GM18951 (cell line): ENCODE data around the gene P2RY12.

Experiments
- POLR2A ChIP-seq: IDR thresholded peaks from 4 replicates; pipeline ENCODE4 v1.6.1; 2011; ENCODE audit warnings: mild to moderate bottlenecking; ENCODE audit not compliant: insufficient read length, insufficient read depth; ENCODE audit errors: extremely low read depth
- in situ Hi-C: fragments of 300-500 bp; cut with MboI; formaldehyde crosslinking; loops from one replicate; pipeline ENCODE4 v1.12.0; 2022; ENCODE audit warnings: low sequenced_read_pairs, mixed read lengths, inconsistent platforms; ENCODE audit not compliant: unreplicated experiment

P2RY12 gene

GRCh38 chr3:151383956-151384355 is 597 bp downstream of the P2RY12 start:
- no peak for TF ChIP-seq POLR2A
- in situ Hi-C loops: no loop called here

GRCh38 chr3:151383111-151383510 is 1.4 kb downstream of the P2RY12 start:
- in situ Hi-C loops: no loop called here
- TF ChIP-seq POLR2A: no peak

DNA sequence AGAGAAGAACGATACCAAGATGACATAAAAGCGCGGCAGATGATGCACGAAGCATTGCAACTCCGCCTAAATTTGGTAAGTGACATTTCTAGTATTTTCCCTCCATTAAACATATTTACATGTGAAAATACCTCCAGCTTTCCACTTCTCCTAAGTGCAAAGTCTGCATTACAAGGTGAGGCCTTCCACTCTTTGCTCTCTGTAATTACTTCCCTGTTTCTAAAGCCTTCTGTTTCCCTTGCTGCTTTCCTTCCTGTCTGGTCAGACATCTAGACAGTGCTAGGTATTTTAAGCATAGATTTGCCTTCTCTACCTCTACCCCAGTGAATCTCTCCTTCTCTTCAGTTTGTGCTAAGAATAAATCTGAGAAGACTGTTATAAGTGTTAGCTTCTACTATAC is 1.9 kb downstream of the P2RY12 start:
- no peak for TF ChIP-seq POLR2A
- in situ Hi-C loops: no loop called here

- no peak for TF ChIP-seq POLR2A
Measured at GRCh38 chr3:151379083-151379734, 5.3 kb downstream of the P2RY12 start.

GRCh38 chr3:151377768-151378385 is 6.7 kb downstream of the P2RY12 start:
- TF ChIP-seq POLR2A: no peak
- in situ Hi-C loops: no loop called here

More at GRCh38 chr3:151379083-151379734, 5.3 kb downstream of the P2RY12 start:
- in situ Hi-C loops: no loop called here

DNA sequence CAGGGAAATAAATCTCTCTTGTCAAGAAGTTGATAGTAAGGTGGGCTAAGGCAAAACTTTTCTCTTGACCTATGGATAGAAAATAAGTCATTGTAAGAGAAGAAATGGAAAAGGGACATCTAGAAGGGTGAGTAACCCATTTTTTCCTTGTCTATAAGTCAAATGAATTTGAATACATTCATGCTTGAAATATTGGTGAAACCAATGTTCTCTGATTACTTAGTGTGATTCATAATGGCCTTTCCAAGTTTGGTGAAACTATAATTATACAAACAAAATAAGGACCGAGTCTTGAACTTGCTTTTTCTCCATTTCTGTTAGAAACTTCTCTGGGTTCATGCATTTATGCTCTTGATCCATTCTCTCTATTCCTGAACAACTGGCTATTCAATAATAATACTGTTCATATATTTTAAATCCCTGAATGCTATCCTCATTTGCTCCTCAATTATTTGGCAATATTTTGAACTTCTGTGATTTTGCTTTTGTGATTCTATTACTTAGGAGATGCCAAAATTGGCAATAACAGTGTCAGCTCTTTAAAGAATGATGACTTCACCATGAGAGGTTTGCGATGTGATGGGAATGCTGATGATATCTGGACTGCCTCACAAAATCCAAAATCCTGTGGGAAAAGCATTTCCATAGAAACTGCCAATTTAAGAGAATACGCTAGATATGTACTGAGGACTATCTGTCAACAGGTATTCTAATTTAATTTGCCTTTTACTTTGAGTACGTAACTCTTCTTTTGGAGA is 12.3 kb downstream of the P2RY12 start:
- no peak for TF ChIP-seq POLR2A
- in situ Hi-C loops: no loop called here

DNA sequence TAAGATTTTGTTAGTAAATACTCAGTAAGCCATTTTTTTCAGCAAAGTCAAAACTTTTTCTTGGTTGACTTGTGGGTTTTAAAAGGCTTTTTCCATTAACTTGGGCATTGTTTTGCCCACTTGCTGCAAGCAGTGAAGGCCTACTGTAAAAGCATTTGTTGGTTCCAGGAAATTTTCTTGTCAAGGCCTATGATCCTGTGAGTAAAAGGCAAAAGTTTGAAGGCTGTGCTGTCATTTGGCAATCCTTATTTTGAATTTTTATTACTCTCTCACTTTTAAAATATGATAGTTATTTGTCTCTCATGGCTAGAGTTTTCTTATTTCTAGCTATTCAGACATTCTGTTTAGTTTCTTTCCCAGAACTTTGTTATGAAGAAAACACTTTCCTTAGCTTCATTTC is 13.0 kb downstream of the P2RY12 start:
- in situ Hi-C loops: no loop called here
- no peak for TF ChIP-seq POLR2A

GRCh38 chr3:151367448-151367847 is 17.1 kb downstream of the P2RY12 start:
- TF ChIP-seq POLR2A: no peak
- in situ Hi-C loops: no loop called here

DNA sequence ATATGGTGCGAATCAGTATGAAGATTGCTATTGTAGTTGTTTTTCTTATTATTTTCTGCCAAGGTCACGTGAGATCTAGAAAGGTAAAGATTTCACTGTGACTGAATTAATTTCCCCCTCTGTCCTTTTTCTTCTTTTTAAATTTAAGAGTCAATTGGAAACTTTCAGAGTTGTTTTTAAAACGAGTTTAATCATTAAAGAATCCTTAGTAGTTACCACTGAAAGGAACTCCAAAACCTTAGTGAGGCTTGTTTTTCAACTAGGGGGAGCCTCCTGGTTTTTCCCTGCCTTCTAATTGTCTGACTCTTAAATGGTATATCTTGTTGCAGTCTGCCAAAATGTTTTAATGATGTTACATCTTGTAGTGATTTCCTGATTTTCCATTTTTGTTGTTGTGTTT is 17.6 kb downstream of the P2RY12 start:
- no peak for TF ChIP-seq POLR2A
- in situ Hi-C loops: no loop called here

DNA sequence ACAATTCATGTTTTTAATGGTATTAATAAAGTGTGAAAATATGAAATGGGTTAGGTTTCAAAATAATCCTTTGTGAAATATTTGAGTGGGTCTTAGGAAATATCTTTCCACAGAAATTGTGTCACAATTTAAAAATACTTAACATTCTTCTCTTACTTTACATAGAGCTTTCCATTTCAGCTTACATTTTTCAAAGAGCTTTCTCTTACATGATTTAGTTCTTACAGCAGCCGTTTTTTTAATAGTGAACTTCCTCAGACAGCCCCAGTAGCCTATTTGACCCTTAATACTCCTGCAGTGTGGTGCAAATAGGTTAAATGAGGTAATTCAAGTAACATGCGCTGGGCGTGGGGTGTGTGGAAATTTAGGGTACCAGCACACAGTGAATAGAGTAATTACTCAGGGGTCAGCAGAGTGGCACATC is 21.8 kb downstream of the P2RY12 start:
- in situ Hi-C loops: no loop called here
- no peak for TF ChIP-seq POLR2A

DNA sequence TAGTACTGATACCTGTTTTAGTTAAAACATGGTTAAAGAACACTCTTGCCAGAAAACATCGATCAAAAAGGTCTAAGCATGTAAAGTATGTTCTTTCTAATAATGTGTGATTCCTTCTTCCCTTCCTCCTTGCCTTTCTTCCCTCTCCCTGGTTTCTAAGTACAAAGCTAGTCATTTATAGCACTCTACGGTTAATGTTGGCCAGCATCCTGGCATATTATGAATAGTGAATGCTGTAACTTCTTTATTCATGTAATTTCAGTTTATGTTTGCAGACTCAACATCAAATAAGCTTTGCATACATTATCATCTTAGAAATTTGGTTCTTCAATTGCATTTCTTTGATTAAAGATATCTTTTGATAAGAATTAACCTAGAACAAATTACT is 27.1 kb downstream of the P2RY12 start:
- in situ Hi-C loops: no loop called here

DNA sequence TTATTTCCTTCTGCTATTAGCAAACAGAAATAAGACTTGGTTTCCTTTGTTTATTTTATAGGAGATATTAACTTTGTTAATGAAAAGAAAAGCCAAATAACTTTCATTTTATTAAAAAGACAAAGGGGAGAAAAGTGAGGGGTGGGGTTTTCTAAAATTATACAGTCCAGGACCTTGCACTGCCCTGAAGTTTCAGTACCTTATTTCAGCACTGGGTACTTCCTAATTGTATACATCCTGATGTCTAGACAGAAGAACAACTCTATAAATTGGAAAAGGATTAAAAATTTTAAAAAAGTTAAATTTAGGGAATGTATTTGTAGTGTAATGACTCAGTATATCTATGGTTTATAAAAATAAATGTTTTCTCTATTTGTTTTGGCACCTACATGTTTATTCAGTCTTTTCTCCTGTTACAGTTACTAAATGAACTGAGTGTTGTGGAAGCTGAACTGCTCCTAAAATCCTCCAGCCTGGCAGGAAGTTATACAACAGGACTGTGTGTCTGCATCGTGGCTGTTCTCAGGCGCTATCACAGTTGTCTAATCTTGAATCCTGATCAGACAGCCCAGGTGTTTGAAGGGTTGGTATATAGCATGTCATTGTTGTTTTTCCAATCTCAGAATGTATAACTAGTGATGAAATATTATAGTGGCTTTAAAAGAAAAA is 27.6 kb downstream of the P2RY12 start:
- in situ Hi-C loops: no loop called here
- no peak for TF ChIP-seq POLR2A

More for the DNA sequence above, 27.1 kb downstream of the P2RY12 start:
- no peak for TF ChIP-seq POLR2A

- in situ Hi-C loops: no loop called here
- no peak for TF ChIP-seq POLR2A
Measured at GRCh38 chr3:151351648-151352047, 32.9 kb downstream of the P2RY12 start.
